SIG-M5 treated with dmso at 0.1 percent for 504 hours (cell line): ENCODE data around the gene ZNF578.
"Not testable (repeated sequence)": the region's sequence is repeated elsewhere in the genome, so short reads cannot be mapped to it uniquely, and the experiment has no call there.

Experiments used
- DNase-seq: peaks from one replicate; lab custom pipeline; 2025; ENCODE audit not compliant: unreplicated experiment; lab: John Stamatoyannopoulos, UW

Gene ZNF578

GRCh38 chr19:52558732-52559445, 105.5 kb downstream of the ZNF578 start:
- not testable (repeated sequence) for DNase-seq

- DNase-seq: not testable (repeated sequence)
Observed at GRCh38 chr19:52561611-52562010, 108.3 kb downstream of the ZNF578 start.
